Common myeloid progenitor, CD34-positive (primary cell): ENCODE results near the gene RANBP3.

ENCODE experiments used
- CTCF ChIA-PET: fragments of 350-600 bp; sonication (Branson Sonifier 250); formaldehyde crosslinking; loops from one replicate; lab custom pipeline; 2021; ENCODE audit warnings: antibody characterized with exemption; lab: Charles Lee
- POLR2A ChIA-PET: fragments of 350-600 bp; sonication (Branson Sonifier 250); formaldehyde crosslinking; loops from one replicate; lab custom pipeline; 2021; ENCODE audit warnings: antibody characterized with exemption; lab: Charles Lee
- DNase-seq, 3 donors: peaks; one replicate each; pipeline versions ENCODE4 v3.0.0 to v3.0.0-alpha.2; 2013
- H3K27ac ChIP-seq, 2 experiments: 1 replicate in 1 of 2; 2 replicates in 1 of 2; pipeline ENCODE4 v1.7.0; 2013; ENCODE audit warnings: inconsistent platforms in 2 of 2, low read length in 2 of 2, mild to moderate bottlenecking in 2 of 2, low read depth in 1 of 2, moderate library complexity in 1 of 2; ENCODE audit not compliant: severe bottlenecking in 2 of 2, insufficient read depth in 1 of 2, poor library complexity in 1 of 2
- H3K27me3 ChIP-seq, 5 experiments: replicated peaks in 2 of 5; 1 replicate in 3 of 5; 2 replicates in 2 of 5; pipeline versions ENCODE4 v1.6.1 to v1.7.0; 2013; ENCODE audit warnings: low read length in 4 of 5, mild to moderate bottlenecking in 2 of 5, moderate library complexity in 2 of 5, inconsistent platforms in 1 of 5; ENCODE audit not compliant: insufficient read depth in 5 of 5, control insufficient read depth in 4 of 5
- H3K36me3 ChIP-seq, 4 experiments: 1 replicate in 2 of 4; 2 replicates in 2 of 4; pipeline versions ENCODE4 v1.6.1 to v1.7.0; 2013; ENCODE audit warnings: low read length in 3 of 4, control low read depth in 1 of 4, mild to moderate bottlenecking in 1 of 4; ENCODE audit not compliant: control insufficient read depth in 4 of 4, insufficient read depth in 4 of 4
- H3K4me1 ChIP-seq, 4 experiments: 1 replicate in 3 of 4; 2 replicates in 1 of 4; pipeline versions ENCODE4 v1.6.1 to v1.7.1; 2013; ENCODE audit warnings: low read length in 3 of 4, mild to moderate bottlenecking in 3 of 4, control low read depth in 1 of 4, inconsistent platforms in 1 of 4, moderate library complexity in 1 of 4; ENCODE audit not compliant: control insufficient read depth in 4 of 4, insufficient read depth in 4 of 4; ENCODE audit errors: control extremely low read depth in 1 of 4
- H3K4me3 ChIP-seq, 7 experiments: 1 replicate in 4 of 7; 2 replicates in 3 of 7; pipeline versions ENCODE4 v1.5.1 to v1.7.0; 2013; ENCODE audit warnings: mild to moderate bottlenecking in 7 of 7, low read length in 6 of 7, moderate library complexity in 6 of 7, inconsistent platforms in 2 of 7, low read depth in 2 of 7, control low read depth in 1 of 7; ENCODE audit not compliant: insufficient read depth in 4 of 7, control insufficient read depth in 1 of 7; ENCODE audit errors: extremely low read depth in 1 of 7
- H3K9me3 ChIP-seq, 5 experiments: 1 replicate in 4 of 5; 2 replicates in 1 of 5; pipeline versions ENCODE4 v1.6.1 to v1.7.1; 2013; ENCODE audit warnings: low read length in 4 of 5, mild to moderate bottlenecking in 2 of 5, inconsistent platforms in 1 of 5, low read depth in 1 of 5, moderate library complexity in 1 of 5; ENCODE audit not compliant: control insufficient read depth in 4 of 5, insufficient read depth in 2 of 5; ENCODE audit errors: control extremely low read depth in 1 of 5
- WGBS: methylation state at CpG from one replicate; pipeline ENCODE4 v1.1.5; 2013; ENCODE audit not compliant: insufficient coverage; 5-methylcytosine and 5-hydroxymethylcytosine counted together

Gene RANBP3

GRCh38 chr19:5943623-5944022 lies 34.3 kb downstream of the RANBP3 start:
- no peak for DNase-seq
- peaks cover 0 to 2% (median 0%) of the 10 kb centered on the region in 4 experiments for H3K4me1 ChIP-seq
- H3K27me3 ChIP-seq, result no peaks in the 10 kb centered on the region
- no peak overlapping the region for H3K4me3 ChIP-seq
- ChIA-PET POLR2A (no interaction called here), CTCF (interaction anchor here (0.9 kb wide), 1 partner anchor 14 kb away, joined by 3 read pairs; no protein-coding TSS in a partner anchor)
- 95% methylated on average over 8 of the region's 10 CpGs for WGBS
- peaks cover 15 to 58% (median 28%) of the 10 kb centered on the region in 4 experiments for H3K36me3 ChIP-seq
- no peak overlapping the region for H3K27ac ChIP-seq
- H3K9me3 ChIP-seq, result no peaks in the 10 kb centered on the region

- Histone ChIP-seq H3K27ac (no peak overlapping the region), H3K9me3 (no peaks in the 10 kb centered on the region), H3K4me1 (no peaks in the 10 kb centered on the region), H3K36me3 (peaks cover 15 to 58% (median 27%) of the 10 kb centered on the region in 4 experiments), H3K27me3 (no peaks in the 10 kb centered on the region), H3K4me3 (no peak overlapping the region)
- DNase-seq, result no peak
- CTCF ChIA-PET, result interaction anchor here (0.9 kb wide), 1 partner anchor 14 kb away, joined by 3 read pairs; no protein-coding TSS in a partner anchor
- POLR2A ChIA-PET, result no interaction called here
- WGBS, result 96% methylated on average over 5 of the region's 10 CpGs
Observed at GRCh38 chr19:5943045-5943444, 34.9 kb downstream of the RANBP3 start.

GRCh38 chr19:5941673-5942072 lies 36.3 kb downstream of the RANBP3 start:
- WGBS, result over 99% methylated on average over 11 of the region's 11 CpGs
- CTCF ChIA-PET, result interaction anchor here (1.3 kb wide), 1 partner anchor 9 kb away, joined by 3 read pairs; no protein-coding TSS in a partner anchor
- no peak overlapping the region for H3K27ac ChIP-seq
- H3K36me3 ChIP-seq, result peaks cover 16 to 63% (median 35%) of the 10 kb centered on the region in 4 experiments
- H3K4me3 ChIP-seq, result no peak overlapping the region
- H3K4me1 ChIP-seq, result no peaks in the 10 kb centered on the region
- no peak for DNase-seq
- POLR2A ChIA-PET, result no interaction called here
- H3K27me3 ChIP-seq, result no peaks in the 10 kb centered on the region
- no peaks in the 10 kb centered on the region for H3K9me3 ChIP-seq

GRCh38 chr19:5940260-5941208 lies 37.4 kb downstream of the RANBP3 start:
- Histone ChIP-seq H3K9me3 (no peaks in the 10 kb centered on the region), H3K27me3 (no peaks in the 10 kb centered on the region), H3K27ac (no peak overlapping the region), H3K4me1 (no peaks in the 10 kb centered on the region), H3K36me3 (peaks cover 16 to 65% (median 44%) of the 10 kb centered on the region in 4 experiments), H3K4me3 (no peak overlapping the region)
- over 99% methylated on average over 14 of the region's 21 CpGs for WGBS
- ChIA-PET POLR2A (no interaction called here), CTCF (interaction anchor here (0.9 to 1.3 kb wide), 3 partner anchors 9 to 28 kb away, joined by 3 read pairs; no protein-coding TSS in a partner anchor)
- DNase-seq, result no peak

GRCh38 chr19:5937550-5937949 lies 40.4 kb downstream of the RANBP3 start:
- no peak for DNase-seq
- H3K36me3 ChIP-seq, result peaks cover 16 to 84% (median 55%) of the 10 kb centered on the region in 4 experiments
- POLR2A ChIA-PET, result no interaction called here
- H3K27ac ChIP-seq, result no peak overlapping the region
- no peaks in the 10 kb centered on the region for H3K9me3 ChIP-seq
- CTCF ChIA-PET, result interaction anchor here (1.1 kb wide), 1 partner anchor 9 kb away, joined by 3 read pairs; no protein-coding TSS in a partner anchor
- no peaks in the 10 kb centered on the region for H3K4me1 ChIP-seq
- H3K27me3 ChIP-seq, result no peaks in the 10 kb centered on the region
- WGBS, result 95% methylated on average over 10 of the region's 10 CpGs
- no peak overlapping the region for H3K4me3 ChIP-seq

- no peaks in the 10 kb centered on the region for H3K27me3 ChIP-seq
- H3K9me3 ChIP-seq, result no peaks in the 10 kb centered on the region
- ChIA-PET CTCF (no interaction called here), POLR2A (interaction anchor here (1.4 kb wide), 1 partner anchor 36 kb away, joined by 4 read pairs; no protein-coding TSS in a partner anchor)
- 96% methylated on average over 9 of the region's 9 CpGs for whole genome bisulfite sequencing
- H3K27ac ChIP-seq, result no peak overlapping the region
- H3K4me1 ChIP-seq, result no peaks in the 10 kb centered on the region
- no peak for DNase-seq
- no peak overlapping the region for H3K4me3 ChIP-seq
- peaks cover 13 to 84% (median 60%) of the 10 kb centered on the region in 4 experiments for H3K36me3 ChIP-seq
Observed at GRCh38 chr19:5936292-5936592, 41.7 kb downstream of the RANBP3 start.
